SU-DHL-6 (cell line): ENCODE measurements around the gene PRDM7.
"Not testable (repeated sequence)": the region's sequence is repeated elsewhere in the genome, so short reads cannot be mapped to it uniquely, and the experiment has no call there.

Source experiments
- H2AFZ ChIP-seq: fragments of 200-600 bp; sonication (generic); 2 replicates; pipeline ENCODE4 v1.6.1; 2014; ENCODE audit warnings: low read depth, mild to moderate bottlenecking, moderate library complexity, mixed read lengths, antibody characterized with exemption, low read length; ENCODE audit not compliant: severe bottlenecking
- H3F3A ChIP-seq: fragments of 200-600 bp; shearing (Covaris generic); 2 replicates; pipeline ENCODE4 v1.6.0; 2016; ENCODE audit warnings: antibody characterized with exemption, mild to moderate bottlenecking; ENCODE audit not compliant: insufficient read depth
- H3K27ac ChIP-seq: fragments of 200-600 bp; sonication (generic); 2 replicates; pipeline ENCODE4 v1.5.1; 2016; ENCODE audit warnings: low read depth, mild to moderate bottlenecking, low read length, moderate library complexity, mixed read lengths
- H3K27me3 ChIP-seq: fragments of 200-600 bp; sonication (generic), shearing (Covaris generic); 2 replicates; pipeline ENCODE4 v1.6.0; 2014; ENCODE audit warnings: mild to moderate bottlenecking, low read length
- H3K36me3 ChIP-seq: fragments of 200-600 bp; sonication (generic); 2 replicates; pipeline ENCODE4 v1.6.1; 2014; ENCODE audit warnings: mild to moderate bottlenecking, low read length, mixed read lengths
- H3K4me2 ChIP-seq: fragments of 300-600, 200-600 bp; shearing (Covaris generic), sonication (generic); 2 replicates; pipeline ENCODE4 v1.6.0; 2014; ENCODE audit warnings: low read length, low read depth, mild to moderate bottlenecking; ENCODE audit not compliant: poor library complexity, severe bottlenecking
- H3K4me3 ChIP-seq: fragments of 200-600 bp; sonication (generic); 2 replicates; pipeline ENCODE4 v1.5.1; 2014; ENCODE audit warnings: antibody characterized with exemption, low read length, mild to moderate bottlenecking, mixed read lengths; ENCODE audit not compliant: insufficient read depth, poor library complexity, severe bottlenecking
- H3K79me2 ChIP-seq: fragments of 200-600 bp; sonication (generic); 2 replicates; pipeline ENCODE4 v1.6.1; 2014; ENCODE audit warnings: mild to moderate bottlenecking, low read length, moderate library complexity; ENCODE audit not compliant: insufficient read depth
- H3K9ac ChIP-seq: fragments of 200-600 bp; sonication (generic); 2 replicates; pipeline ENCODE4 v1.7.0; 2014; ENCODE audit warnings: mild to moderate bottlenecking, low read length
- H3K9me2 ChIP-seq: fragments of 200-600 bp; sonication (generic); replicated peaks from 2 replicates; pipeline ENCODE4 v1.6.1; 2014; ENCODE audit warnings: low read length; ENCODE audit not compliant: insufficient read depth
- H3K9me3 ChIP-seq: fragments of 200-600 bp; sonication (generic); 2 replicates; pipeline ENCODE4 v1.6.1; 2014; ENCODE audit warnings: low read length, mixed read lengths; ENCODE audit not compliant: insufficient read depth
- H4K20me1 ChIP-seq: fragments of 200-600 bp; sonication (generic); 2 replicates; pipeline ENCODE4 v1.6.1; 2014; ENCODE audit warnings: low read depth, mild to moderate bottlenecking, antibody characterized with exemption, low read length, moderate library complexity, mixed read lengths
- CTCF ChIP-seq: fragments of 200-600 bp; sonication (generic); IDR thresholded peaks from one replicate; pipeline ENCODE4 v1.5.1; 2017; ENCODE audit warnings: antibody characterized with exemption, mild to moderate bottlenecking, low read length, moderate library complexity; ENCODE audit not compliant: insufficient read depth, poor library complexity, severe bottlenecking
- EZH2phosphoT487 ChIP-seq: fragments of 200-600 bp; sonication (generic), shearing (Covaris generic); conservative IDR thresholded peaks from 2 replicates; pipeline ENCODE4 v1.6.1; 2018; ENCODE audit warnings: mild to moderate bottlenecking, antibody characterized with exemption, low read length, moderate library complexity, mixed read lengths

PRDM7 gene

DNA sequence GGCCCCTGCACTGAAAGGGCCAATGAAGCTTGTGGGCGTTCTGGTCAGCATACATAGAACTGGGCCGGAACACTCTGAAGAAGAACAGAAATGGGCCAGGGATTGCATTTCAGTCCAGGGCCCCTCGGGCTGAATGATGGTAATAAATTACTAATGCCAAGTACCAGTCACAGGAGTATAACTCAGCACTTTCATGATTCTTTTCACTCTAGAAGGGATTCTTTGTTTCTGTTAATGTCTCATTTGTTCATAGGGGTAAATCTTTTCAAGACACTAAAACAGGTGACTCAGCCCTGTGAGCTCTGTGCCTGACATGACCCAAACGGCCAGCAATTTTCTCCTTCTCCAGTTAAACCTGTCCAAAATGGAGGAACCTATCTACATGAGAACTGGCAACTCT lies 15.7 kb upstream of the PRDM7 start:
- H4K20me1 ChIP-seq, H3K9me3 ChIP-seq: not testable (repeated sequence)

DNA sequence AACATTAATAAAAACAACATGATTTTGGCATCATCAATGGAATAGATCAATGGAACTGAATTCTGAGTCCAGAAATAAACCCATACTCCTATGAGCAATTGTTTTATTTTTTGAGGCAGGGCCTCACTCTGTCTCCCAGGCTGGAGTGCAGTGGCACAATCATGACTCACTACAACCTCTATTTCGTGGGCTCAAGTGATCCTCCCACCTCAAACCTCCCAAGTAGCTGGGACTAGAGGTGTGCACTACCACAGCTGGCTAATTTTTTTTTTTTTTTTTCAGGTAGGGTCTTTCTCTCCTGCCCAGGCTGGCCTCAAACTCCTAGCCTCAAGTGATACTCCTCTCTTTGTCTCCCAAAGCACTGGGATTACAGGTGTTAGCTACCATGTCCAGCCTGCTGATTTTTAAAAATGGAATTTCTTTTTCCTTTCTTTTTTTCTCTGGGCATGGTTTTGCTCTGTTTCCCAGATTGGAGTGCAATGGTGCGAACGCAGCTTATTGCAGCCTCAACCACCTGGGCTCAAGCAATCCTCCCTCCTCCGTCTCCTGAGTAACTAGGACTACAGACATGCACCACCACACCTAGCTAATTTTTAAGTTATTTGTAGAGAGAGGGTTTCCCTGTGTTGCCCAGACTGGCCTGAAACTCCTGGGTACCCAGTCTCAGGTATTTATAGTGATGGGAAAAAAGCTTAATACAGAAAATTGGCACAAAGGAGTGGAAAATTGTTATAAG lies 7.3 kb upstream of the PRDM7 start:
- Histone ChIP-seq H4K20me1 (no peaks in the 10 kb centered on the region), H3K9ac (no peak overlapping the region), H3K4me2 (no peak overlapping the region), H3K4me3 (no peak overlapping the region), H2AFZ (no peak overlapping the region), H3K79me2 (no peaks in the 10 kb centered on the region), H3K36me3 (no peaks in the 10 kb centered on the region), H3K27me3 (no peaks in the 10 kb centered on the region), H3K9me3 (no peaks in the 10 kb centered on the region), H3K27ac (no peak overlapping the region), H3K9me2 (no peaks in the 10 kb centered on the region), H3F3A (no peaks in the 10 kb centered on the region)
- no peak for TF ChIP-seq EZH2phosphoT487
- no peak for TF ChIP-seq CTCF

More for the DNA sequence above, 15.7 kb upstream of the PRDM7 start:
- H3K9me2 ChIP-seq, H3K4me3 ChIP-seq, H3K27me3 ChIP-seq, H3K79me2 ChIP-seq, H3K9ac ChIP-seq, H3K4me2 ChIP-seq, H3K27ac ChIP-seq, H3K36me3 ChIP-seq, H2AFZ ChIP-seq, H3F3A ChIP-seq: not testable (repeated sequence)

DNA sequence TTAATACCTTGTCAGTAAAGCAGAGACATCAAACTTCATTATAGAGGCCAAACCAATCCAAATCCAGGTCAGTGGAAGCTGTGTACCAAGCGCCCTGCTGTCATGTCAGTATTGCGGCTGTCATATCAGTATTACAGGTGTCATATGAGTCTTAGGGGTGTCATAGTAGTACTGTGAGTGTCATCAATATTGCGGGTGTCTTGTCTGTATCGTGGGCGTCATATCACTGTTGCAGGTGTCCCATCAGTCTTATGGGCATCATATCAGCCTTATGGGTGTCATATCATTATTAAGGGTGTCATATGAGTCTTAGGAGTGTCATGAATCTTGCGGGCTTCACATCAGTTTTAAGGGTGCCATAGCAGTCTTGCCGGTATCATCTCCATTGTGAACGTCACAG lies 6.0 kb upstream of the PRDM7 start:
- H4K20me1 ChIP-seq = no peaks in the 10 kb centered on the region
- no peaks in the 10 kb centered on the region for H3K9me3 ChIP-seq
- no peaks in the 10 kb centered on the region for H3K36me3 ChIP-seq
- H3K27me3 ChIP-seq = no peaks in the 10 kb centered on the region
- no peaks in the 10 kb centered on the region for H3K79me2 ChIP-seq
- no peak for TF ChIP-seq EZH2phosphoT487
- no peak for TF ChIP-seq CTCF
- H3K27ac ChIP-seq = no peak overlapping the region
- no peak overlapping the region for H3K4me3 ChIP-seq
- no peak overlapping the region for H2AFZ ChIP-seq
- no peaks in the 10 kb centered on the region for H3F3A ChIP-seq
- H3K9me2 ChIP-seq = no peaks in the 10 kb centered on the region
- no peak overlapping the region for H3K4me2 ChIP-seq
- H3K9ac ChIP-seq = no peak overlapping the region

DNA sequence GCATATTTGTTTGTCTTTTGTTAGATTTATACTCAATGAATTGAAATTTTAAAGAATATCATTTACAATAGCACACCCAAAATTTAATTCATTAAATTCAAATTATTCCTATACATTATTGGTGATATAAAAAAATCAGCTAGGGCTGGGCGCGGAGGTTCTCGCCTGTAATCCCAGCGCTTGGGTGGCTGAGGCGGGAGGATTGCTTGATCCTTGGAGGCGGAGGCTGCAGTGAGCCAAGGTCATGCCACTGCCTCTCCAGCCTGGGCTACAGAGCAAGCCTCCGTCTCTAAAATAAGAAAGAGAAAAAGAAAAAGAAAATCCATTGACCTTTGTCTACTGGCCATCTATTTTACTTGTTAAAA lies 4.5 kb upstream of the PRDM7 start:
- Histone ChIP-seq H3K9ac (no peak overlapping the region), H3K4me2 (peak overlapping the region; percentile 64), H3K27ac (no peak overlapping the region), H3K4me3 (no peak overlapping the region), H3K9me2 (no peaks in the 10 kb centered on the region), H3F3A (no peaks in the 10 kb centered on the region), H2AFZ (no peak overlapping the region), H3K79me2 (no peaks in the 10 kb centered on the region), H3K9me3 (no peaks in the 10 kb centered on the region), H4K20me1 (no peaks in the 10 kb centered on the region), H3K27me3 (no peaks in the 10 kb centered on the region), H3K36me3 (no peaks in the 10 kb centered on the region)
- TF ChIP-seq CTCF (no peak), EZH2phosphoT487 (no peak)
